Measurements from ENCODE around the gene SNURF. TPM values are rescaled to one million over a fixed set of nuclear protein-coding genes. Genes with fewer than 3 reads are reported as not detected.
"Not testable (repeated sequence)": the region's sequence is repeated elsewhere in the genome, so short reads cannot be mapped to it uniquely, and the experiment has no call there.

The SNURF gene
- total RNA-seq, 1 donor from 2014 or later = 8.8 TPM

DNA sequence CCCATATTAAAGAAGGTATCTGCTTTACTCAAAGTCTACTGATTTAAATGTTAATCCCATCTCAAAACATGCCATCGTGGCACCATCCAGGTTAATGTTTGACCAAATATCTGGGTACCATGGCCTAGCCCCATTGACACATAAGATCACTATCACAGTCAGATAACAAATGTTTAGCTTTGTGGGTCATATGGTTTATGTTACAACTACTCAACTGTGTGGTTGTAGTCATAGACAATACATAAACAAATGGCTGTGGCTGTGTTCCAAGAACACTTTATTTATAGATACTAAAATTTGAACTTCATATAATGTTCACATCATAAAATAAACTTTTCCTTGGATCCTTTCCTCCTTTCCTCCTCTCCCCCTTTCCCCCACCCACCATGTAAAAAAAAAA lies 9.8 kb upstream of the SNURF start:
- intact Hi-C loops (cut with micrococcal nuclease) = no loop called here
- peaks cover 24% of the 10 kb centered on the region for H3K9me3 Mint-ChIP-seq
- H3K36me3 Mint-ChIP-seq (ENCODE audit: low read depth) = no peaks in the 10 kb centered on the region
- H3K4me3 Mint-ChIP-seq (ENCODE audit: low read depth) = no peak overlapping the region
- no peaks in the 10 kb centered on the region for H3K4me1 Mint-ChIP-seq (ENCODE audit: low read depth)
- H3K27me3 Mint-ChIP-seq (ENCODE audit: low read depth) = no peaks in the 10 kb centered on the region
- DNase-seq (ENCODE audit: low spot score) = no peak
- no peak overlapping the region for H3K27ac Mint-ChIP-seq

DNA sequence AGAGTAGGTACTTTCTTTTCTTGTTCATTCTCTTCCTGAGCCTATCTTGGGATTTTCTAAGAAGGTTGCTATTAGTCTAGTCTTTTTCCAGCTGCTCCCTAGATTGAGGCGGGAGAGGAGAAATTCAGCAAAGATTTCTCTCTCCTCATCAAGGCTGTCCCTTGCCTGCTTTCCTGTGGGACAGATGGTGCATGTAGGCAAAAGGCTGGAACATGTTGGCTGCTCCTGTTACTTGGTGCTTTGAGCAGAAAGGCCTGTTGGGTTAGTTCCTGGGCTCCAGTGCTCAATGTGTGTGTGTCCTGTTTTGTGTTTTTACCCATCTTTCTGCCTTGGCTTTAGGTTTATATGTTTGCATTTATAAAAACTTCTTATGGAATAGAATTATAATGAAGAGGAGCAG lies 9.1 kb upstream of the SNURF start:
- DNase-seq (ENCODE audit: low spot score) = no peak
- Mint-ChIP-seq H3K27me3 (ENCODE audit: low read depth) (no peaks in the 10 kb centered on the region), H3K4me3 (ENCODE audit: low read depth) (no peak overlapping the region), H3K4me1 (ENCODE audit: low read depth) (no peaks in the 10 kb centered on the region), H3K27ac (no peak overlapping the region), H3K9me3 (peaks cover 17% of the 10 kb centered on the region), H3K36me3 (ENCODE audit: low read depth) (no peaks in the 10 kb centered on the region)
- intact Hi-C loops (cut with micrococcal nuclease) = no loop called here

DNA sequence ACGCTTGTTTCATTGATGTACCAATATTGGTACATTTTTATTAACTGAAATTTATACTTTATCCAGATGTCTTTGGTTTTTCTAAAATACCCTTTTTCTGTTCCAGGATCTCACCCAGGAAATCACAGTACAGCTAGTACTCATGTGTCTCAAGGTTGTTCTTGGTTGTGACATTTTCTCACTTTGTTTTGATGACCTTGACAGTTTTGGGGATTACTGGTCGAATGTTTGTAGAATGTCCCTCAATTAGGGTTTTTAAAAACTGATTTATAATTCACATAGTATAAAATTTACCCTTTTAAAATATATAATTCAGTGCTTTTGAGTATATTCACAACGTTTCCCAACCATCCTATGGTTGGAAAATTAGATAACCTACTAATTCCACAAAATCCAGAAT lies 6.3 kb upstream of the SNURF start:
- H3K9me3 Mint-ChIP-seq = peaks cover 24% of the 10 kb centered on the region
- H3K27me3 Mint-ChIP-seq (ENCODE audit: low read depth) = no peaks in the 10 kb centered on the region
- H3K27ac Mint-ChIP-seq = no peak overlapping the region
- H3K36me3 Mint-ChIP-seq (ENCODE audit: low read depth) = no peaks in the 10 kb centered on the region
- H3K4me1 Mint-ChIP-seq (ENCODE audit: low read depth) = no peaks in the 10 kb centered on the region
- no peak for DNase-seq (ENCODE audit: low spot score)
- intact Hi-C loops (cut with micrococcal nuclease) = no loop called here
- no peak overlapping the region for H3K4me3 Mint-ChIP-seq (ENCODE audit: low read depth)

DNA sequence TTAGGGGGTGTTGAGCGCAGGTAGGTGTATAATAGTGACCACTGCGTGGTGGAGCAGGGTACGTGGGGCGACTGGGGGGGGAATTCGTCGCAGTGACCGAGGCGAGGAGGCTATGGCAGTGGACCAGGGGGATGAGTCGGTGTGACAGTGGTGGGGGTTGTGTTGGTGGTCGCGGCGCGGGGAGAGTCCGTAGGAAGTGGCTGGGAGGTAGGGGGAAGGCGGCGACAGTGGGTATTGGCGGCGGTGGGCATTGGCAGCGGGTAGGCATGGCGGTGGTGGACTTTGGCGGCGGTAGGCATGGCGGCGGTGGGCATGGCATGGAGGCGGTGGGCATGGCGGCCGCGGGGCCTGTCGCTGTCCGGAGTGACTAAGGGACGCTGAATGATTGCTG lies 739 bp downstream of the SNURF start:
- no peak for DNase-seq (ENCODE audit: low spot score)
- peaks cover 3% of the 10 kb centered on the region for H3K4me1 Mint-ChIP-seq (ENCODE audit: low read depth)
- H3K27ac Mint-ChIP-seq = peak overlapping the region; percentile 91
- H3K9me3 Mint-ChIP-seq = peaks cover 39% of the 10 kb centered on the region
- no peaks in the 10 kb centered on the region for H3K27me3 Mint-ChIP-seq (ENCODE audit: low read depth)
- intact Hi-C loops (cut with micrococcal nuclease) = loop anchor here (5.0 to 10.0 kb wide), 3 partner anchors 188 to 1127 kb away; no protein-coding TSS in a partner anchor
- H3K4me3 Mint-ChIP-seq (ENCODE audit: low read depth) = peak overlapping the region; percentile 88
- H3K36me3 Mint-ChIP-seq (ENCODE audit: low read depth) = peaks cover 22% of the 10 kb centered on the region

DNA sequence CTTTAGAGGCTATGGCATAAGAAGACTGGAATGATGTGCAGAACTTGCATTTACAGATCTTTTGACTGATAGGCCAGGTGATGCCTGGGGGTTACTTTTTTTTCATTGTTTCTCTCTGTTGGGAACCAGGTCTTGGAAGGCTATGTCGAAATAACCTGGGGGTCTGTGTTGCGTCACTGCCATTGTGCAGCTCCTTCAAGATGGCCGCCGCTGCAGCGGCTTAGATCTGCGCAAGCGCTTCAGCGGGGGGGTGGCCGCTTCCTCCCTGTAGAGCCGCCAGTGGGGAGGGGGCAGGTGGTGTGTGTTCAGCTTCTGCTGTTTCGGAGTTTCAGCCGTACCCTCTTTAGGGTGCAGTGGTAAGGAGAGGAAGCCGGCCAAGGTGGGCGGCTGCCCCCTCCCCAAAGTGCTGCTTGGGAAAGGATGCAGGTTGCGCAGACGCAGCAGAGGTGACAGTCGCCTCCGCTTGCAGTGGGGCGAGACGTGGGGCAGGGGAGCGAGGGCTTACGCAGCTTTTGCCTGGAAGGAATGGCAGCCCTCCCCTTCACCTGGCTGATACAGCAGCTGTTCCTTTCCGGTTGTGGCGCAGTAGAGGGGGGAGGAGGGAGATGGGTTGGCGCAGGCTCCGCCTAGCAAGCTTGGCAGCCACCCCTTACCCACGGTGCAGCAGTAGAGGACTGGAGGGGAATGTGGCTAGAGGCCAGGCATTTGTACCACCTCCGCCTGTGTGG lies 1.5 kb downstream of the SNURF start:
- H3K27ac Mint-ChIP-seq = peak overlapping the region; percentile 91
- intact Hi-C loops (cut with micrococcal nuclease) = loop anchor here (1.0 to 10.0 kb wide), 4 partner anchors 189 to 1126 kb away; partner anchors contain the start of gene UBE3A
- no peaks in the 10 kb centered on the region for H3K27me3 Mint-ChIP-seq (ENCODE audit: low read depth)
- peaks cover 3% of the 10 kb centered on the region for H3K4me1 Mint-ChIP-seq (ENCODE audit: low read depth)
- peak; percentile 64 for DNase-seq (ENCODE audit: low spot score)
- H3K9me3 Mint-ChIP-seq = peaks cover 40% of the 10 kb centered on the region
- H3K4me3 Mint-ChIP-seq (ENCODE audit: low read depth) = peak overlapping the region; percentile 88
- peaks cover 30% of the 10 kb centered on the region for H3K36me3 Mint-ChIP-seq (ENCODE audit: low read depth)

DNA sequence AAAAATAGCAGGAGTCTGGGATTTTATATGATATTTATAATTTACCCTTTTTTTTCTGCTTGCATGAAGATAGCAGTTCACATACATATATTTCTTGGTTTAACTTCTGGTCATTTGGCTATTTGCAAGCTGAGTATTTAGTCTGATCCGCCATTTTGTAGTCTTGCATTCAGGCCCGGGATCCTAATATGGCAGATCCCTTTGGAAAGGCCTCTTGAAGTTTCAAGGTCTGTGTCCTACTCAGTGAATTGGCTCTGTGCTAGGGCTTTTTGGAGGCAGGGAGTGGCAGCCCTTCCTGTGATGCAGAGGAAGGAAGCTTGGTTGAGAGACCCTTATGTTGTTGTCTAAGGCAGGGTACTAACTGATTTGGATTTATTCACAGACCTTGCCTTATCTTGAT lies 2.9 kb downstream of the SNURF start:
- H3K36me3 Mint-ChIP-seq (ENCODE audit: low read depth) = peaks cover 36% of the 10 kb centered on the region
- peaks cover 34% of the 10 kb centered on the region for H3K9me3 Mint-ChIP-seq
- H3K4me1 Mint-ChIP-seq (ENCODE audit: low read depth) = peaks cover 3% of the 10 kb centered on the region
- H3K27me3 Mint-ChIP-seq (ENCODE audit: low read depth) = no peaks in the 10 kb centered on the region
- no peak for DNase-seq (ENCODE audit: low spot score)
- H3K27ac Mint-ChIP-seq = no peak overlapping the region
- intact Hi-C loops (cut with micrococcal nuclease) = loop anchor here (5.0 to 10.0 kb wide), 3 partner anchors 190 to 1125 kb away; no protein-coding TSS in a partner anchor
- no peak overlapping the region for H3K4me3 Mint-ChIP-seq (ENCODE audit: low read depth)

DNA sequence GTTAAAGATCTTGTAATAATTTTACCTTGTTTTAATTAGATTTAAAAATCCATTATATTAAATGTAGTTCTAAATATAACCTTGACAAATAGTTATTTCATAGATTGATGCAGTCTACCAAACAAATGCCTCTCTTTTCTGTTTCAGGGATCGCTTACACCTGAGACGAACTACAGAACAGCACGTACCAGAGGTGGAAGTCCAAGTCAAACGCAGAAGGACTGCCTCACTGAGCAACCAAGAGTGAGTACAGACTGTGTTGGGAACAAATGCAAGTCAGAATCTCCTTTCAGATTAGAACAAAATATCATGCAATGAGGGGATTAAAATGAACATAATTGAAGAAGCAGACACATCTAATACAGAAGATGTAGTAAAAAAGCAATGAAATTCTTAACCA lies 7.2 kb downstream of the SNURF start:
- intact Hi-C loops (cut with micrococcal nuclease) = no loop called here
- Mint-ChIP-seq H3K27me3 (ENCODE audit: low read depth) (no peaks in the 10 kb centered on the region), H3K4me1 (ENCODE audit: low read depth) (peaks cover 2% of the 10 kb centered on the region), H3K4me3 (ENCODE audit: low read depth) (no peak overlapping the region), H3K9me3 (peaks cover 61% of the 10 kb centered on the region), H3K27ac (no peak overlapping the region), H3K36me3 (ENCODE audit: low read depth) (peaks cover 78% of the 10 kb centered on the region)
- DNase-seq (ENCODE audit: low spot score) = no peak

DNA sequence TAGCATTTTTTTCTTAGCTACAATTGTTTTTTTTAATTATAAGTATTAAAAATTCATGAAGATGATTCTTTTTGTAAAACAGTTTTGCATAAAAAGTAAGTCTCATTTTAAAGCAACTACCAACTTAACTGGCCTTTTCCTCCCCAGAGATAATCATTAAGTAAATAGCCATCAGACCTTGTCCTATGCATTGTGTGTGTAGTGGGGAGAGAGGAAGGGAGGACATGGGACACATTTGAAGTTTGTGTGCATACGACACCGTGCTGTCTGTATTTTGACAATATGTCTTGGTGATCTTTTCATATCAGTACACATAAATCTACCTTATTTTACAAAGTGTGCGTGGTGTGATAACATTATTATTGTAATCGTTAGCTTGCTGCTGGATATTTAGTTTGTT lies 8.1 kb downstream of the SNURF start:
- no peak for DNase-seq (ENCODE audit: low spot score)
- Mint-ChIP-seq H3K27ac (no peak overlapping the region), H3K27me3 (ENCODE audit: low read depth) (no peaks in the 10 kb centered on the region), H3K36me3 (ENCODE audit: low read depth) (peaks cover 81% of the 10 kb centered on the region), H3K9me3 (peaks cover 58% of the 10 kb centered on the region), H3K4me3 (ENCODE audit: low read depth) (no peak overlapping the region), H3K4me1 (ENCODE audit: low read depth) (no peaks in the 10 kb centered on the region)
- intact Hi-C loops (cut with micrococcal nuclease) = no loop called here

DNA sequence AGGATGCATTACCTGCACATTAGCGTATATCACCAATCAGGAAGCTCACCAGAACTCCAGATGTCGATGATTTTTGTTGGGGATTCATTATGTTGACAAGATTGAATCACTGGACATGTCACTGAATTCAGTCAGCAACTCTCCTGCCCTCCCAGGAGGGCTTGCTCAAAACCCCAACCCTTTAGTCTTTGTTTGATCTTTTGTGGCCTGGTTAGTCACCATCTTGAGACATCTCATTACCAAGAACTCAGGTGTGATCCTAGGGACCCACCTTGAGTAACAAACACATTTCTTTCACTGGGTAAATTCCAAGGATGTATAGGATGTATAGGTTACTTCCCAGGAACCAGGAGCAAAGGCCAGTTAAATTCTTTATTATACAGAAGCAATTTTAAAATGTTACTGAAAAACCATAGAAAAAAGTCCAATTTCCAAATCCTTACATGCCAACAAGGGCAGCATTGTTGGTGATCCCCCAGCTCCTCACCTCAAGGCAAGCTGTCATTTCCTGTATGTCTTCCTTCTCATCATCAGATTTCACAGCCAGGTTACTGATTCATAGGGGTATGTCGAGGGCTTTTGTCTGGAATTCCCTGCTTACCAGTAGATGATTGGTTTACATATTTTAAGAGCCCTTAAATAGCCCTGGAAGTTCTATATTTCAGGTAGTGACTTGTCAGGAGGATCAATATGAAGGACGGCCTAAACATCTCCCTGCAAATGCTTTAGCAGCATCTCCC lies 11.7 kb downstream of the SNURF start:
- peaks cover 46% of the 10 kb centered on the region for H3K9me3 Mint-ChIP-seq
- H3K36me3 Mint-ChIP-seq (ENCODE audit: low read depth) = peaks cover 81% of the 10 kb centered on the region
- no peak overlapping the region for H3K4me3 Mint-ChIP-seq (ENCODE audit: low read depth)
- H3K4me1 Mint-ChIP-seq (ENCODE audit: low read depth) = no peaks in the 10 kb centered on the region
- no peak for DNase-seq (ENCODE audit: low spot score)
- no peak overlapping the region for H3K27ac Mint-ChIP-seq
- intact Hi-C loops (cut with micrococcal nuclease) = no loop called here
- H3K27me3 Mint-ChIP-seq (ENCODE audit: low read depth) = no peaks in the 10 kb centered on the region

DNA sequence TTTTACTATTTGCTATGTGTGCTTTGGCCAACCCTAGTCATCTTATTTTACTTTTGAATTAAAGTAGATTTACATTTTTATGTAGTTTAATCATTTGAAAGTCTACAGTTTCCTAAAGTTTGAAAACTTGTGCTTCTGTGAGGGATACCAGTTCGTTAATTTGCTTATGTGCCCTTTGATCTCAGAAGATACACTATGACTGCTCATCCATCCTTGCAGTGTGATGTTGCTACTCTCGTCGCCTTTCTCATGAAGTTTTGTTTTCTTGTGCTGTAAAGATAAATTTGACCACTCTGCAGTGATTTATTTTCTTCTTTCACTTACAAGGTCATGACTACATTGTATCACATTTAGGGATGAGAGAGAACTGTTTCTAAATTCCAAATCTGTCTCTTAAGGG lies 16.3 kb downstream of the SNURF start:
- peaks cover 57% of the 10 kb centered on the region for H3K9me3 Mint-ChIP-seq
- H3K4me3 Mint-ChIP-seq (ENCODE audit: low read depth) = no peak overlapping the region
- intact Hi-C loops (cut with micrococcal nuclease) = no loop called here
- no peaks in the 10 kb centered on the region for H3K27me3 Mint-ChIP-seq (ENCODE audit: low read depth)
- no peaks in the 10 kb centered on the region for H3K4me1 Mint-ChIP-seq (ENCODE audit: low read depth)
- peaks cover 81% of the 10 kb centered on the region for H3K36me3 Mint-ChIP-seq (ENCODE audit: low read depth)
- DNase-seq (ENCODE audit: low spot score) = no peak
- no peak overlapping the region for H3K27ac Mint-ChIP-seq

DNA sequence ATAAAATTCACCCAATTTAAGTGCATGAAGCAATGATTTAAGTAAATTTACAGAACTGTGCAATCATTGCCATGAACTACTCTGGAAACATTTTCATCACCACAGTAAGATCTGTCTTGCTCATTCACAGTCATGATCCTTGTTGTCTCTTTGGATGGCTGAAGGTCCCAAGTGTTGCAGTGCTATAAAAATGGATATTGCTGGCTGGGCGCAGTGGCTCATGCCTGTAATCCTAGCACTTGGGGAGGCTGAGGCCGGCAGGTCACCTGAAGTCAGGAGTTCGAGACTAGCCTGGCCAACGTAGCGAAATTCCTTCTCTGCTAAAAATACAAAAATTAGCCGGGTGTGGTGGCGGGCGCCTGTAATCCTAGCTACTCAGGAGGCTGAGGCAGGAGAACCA lies 17.0 kb downstream of the SNURF start:
- H3K36me3 Mint-ChIP-seq (ENCODE audit: low read depth) = peaks cover 81% of the 10 kb centered on the region
- no peak overlapping the region for H3K27ac Mint-ChIP-seq
- H3K4me1 Mint-ChIP-seq (ENCODE audit: low read depth) = no peaks in the 10 kb centered on the region
- H3K27me3 Mint-ChIP-seq (ENCODE audit: low read depth) = no peaks in the 10 kb centered on the region
- H3K9me3 Mint-ChIP-seq = peaks cover 59% of the 10 kb centered on the region
- DNase-seq (ENCODE audit: low spot score) = no peak
- intact Hi-C loops (cut with micrococcal nuclease) = no loop called here
- no peak overlapping the region for H3K4me3 Mint-ChIP-seq (ENCODE audit: low read depth)

DNA sequence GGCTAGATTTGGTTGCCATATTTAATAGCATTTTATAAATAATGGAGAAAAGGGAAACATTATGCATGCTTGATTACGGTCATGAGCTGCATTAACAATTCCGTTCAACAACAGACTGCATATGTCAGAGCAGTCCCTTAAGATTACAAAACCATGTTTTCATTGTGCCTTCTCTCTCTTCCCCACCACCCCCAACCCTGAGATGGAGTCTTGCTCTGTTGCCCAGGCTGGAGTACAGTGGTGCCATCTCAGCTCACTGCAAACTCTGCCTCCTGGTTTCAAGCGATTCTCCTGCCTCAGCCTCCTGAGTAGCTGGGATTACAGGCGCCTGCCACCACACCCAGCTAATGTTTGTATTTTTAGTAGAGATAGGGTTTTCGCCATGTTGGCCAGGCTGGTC lies 17.9 kb downstream of the SNURF start:
- DNase-seq (ENCODE audit: low spot score); H3K27me3 Mint-ChIP-seq (ENCODE audit: low read depth); intact Hi-C loops (cut with micrococcal nuclease); H3K4me3 Mint-ChIP-seq (ENCODE audit: low read depth); H3K27ac Mint-ChIP-seq; H3K4me1 Mint-ChIP-seq (ENCODE audit: low read depth): not testable (repeated sequence)
- Mint-ChIP-seq H3K9me3 (peaks cover 60% of the 10 kb centered on the region), H3K36me3 (ENCODE audit: low read depth) (peaks cover 84% of the 10 kb centered on the region)

DNA sequence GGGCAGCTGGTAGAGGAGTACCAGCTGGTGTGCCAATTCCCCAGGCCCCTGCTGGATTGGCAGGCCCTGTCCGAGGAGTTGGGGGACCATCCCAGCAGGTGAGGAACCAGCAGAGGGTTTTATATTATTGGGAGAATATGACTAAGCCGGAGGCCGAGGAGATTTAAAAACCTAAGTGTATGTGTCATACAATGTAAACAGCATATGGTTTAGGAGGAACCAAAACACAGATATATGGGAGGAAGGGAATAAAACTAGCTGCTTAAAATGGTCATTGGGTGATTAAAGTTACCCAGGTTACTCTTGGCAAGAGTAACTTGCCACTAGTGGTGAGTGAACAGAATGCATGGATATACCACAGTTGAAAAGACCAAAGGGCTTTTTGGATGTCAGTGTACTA lies 22.1 kb downstream of the SNURF start:
- peaks cover 75% of the 10 kb centered on the region for H3K9me3 Mint-ChIP-seq
- H3K36me3 Mint-ChIP-seq (ENCODE audit: low read depth) = peaks cover 83% of the 10 kb centered on the region

More for the DNA sequence above, 22.1 kb downstream of the SNURF start:
- DNase-seq (ENCODE audit: low spot score) = no peak
- Mint-ChIP-seq H3K4me3 (ENCODE audit: low read depth) (no peak overlapping the region), H3K27me3 (ENCODE audit: low read depth) (no peaks in the 10 kb centered on the region), H3K27ac (no peak overlapping the region), H3K4me1 (ENCODE audit: low read depth) (no peaks in the 10 kb centered on the region)
- intact Hi-C loops (cut with micrococcal nuclease) = no loop called here
